PC-3 (cell line): ENCODE results near the gene PRM1. TPM values are rescaled to one million over a fixed set of nuclear protein-coding genes. Genes with fewer than 3 reads are reported as not detected.

Source experiments
- ATAC-seq: fragments of 200-7000 bp; cut with Tn5 transposase; 2 replicates; pipeline ENCODE4 v1.9.1; 2020; ENCODE audit warnings: mild to moderate bottlenecking, moderate library complexity
- BruUV-seq: library from RNA; stranded (reverse); fragments of 400-500 nt; replicated peaks from 2 replicates; lab custom pipeline; 2021; lab: Mats Ljungman, UMichigan
- CTCF ChIA-PET: fragments of 300-600 bp; sonication (Branson Sonifier 250); formaldehyde crosslinking; loops from one replicate; lab custom pipeline; 2022; ENCODE audit warnings: antibody characterized with exemption; lab: Charles Lee
- POLR2A ChIA-PET: fragments of 300-600 bp; sonication (Branson Sonifier 250); formaldehyde crosslinking; loops from one replicate; lab custom pipeline; 2022; ENCODE audit warnings: antibody characterized with exemption; ENCODE audit not compliant: unreplicated experiment; lab: Charles Lee
- DNase-seq: peaks from one replicate; pipeline ENCODE4 v3.0.0-alpha.2; 2015
- H2AFZ ChIP-seq: fragments of 300-600 bp; sonication (generic); 2 replicates; pipeline ENCODE4 v1.6.0; 2016; ENCODE audit warnings: antibody characterized with exemption, low read length
- H3F3A ChIP-seq: fragments of 300-600 bp; sonication (generic); one replicate; pipeline ENCODE4 v1.6.0; 2017; ENCODE audit warnings: antibody characterized with exemption, low read length, control low read depth, mild to moderate bottlenecking; ENCODE audit not compliant: unreplicated experiment
- H3K27ac ChIP-seq: fragments of 300-600 bp; sonication (generic); 2 replicates; pipeline ENCODE4 v1.5.1; 2016; ENCODE audit warnings: mild to moderate bottlenecking, low read length
- H3K27me3 ChIP-seq: fragments of 300-600 bp; sonication (generic); 2 replicates; pipeline ENCODE4 v1.6.1; 2016; ENCODE audit warnings: low read length, mixed read lengths
- H3K36me3 ChIP-seq: fragments of 300-600 bp; sonication (generic); 2 replicates; pipeline ENCODE4 v1.6.1; 2016; ENCODE audit warnings: low read depth, mixed run types, low read length, mixed read lengths
- H3K4me1 ChIP-seq: fragments of 300-600 bp; sonication (generic); 2 replicates; pipeline ENCODE4 v1.5.1; 2016; ENCODE audit warnings: low read length; ENCODE audit not compliant: insufficient read depth
- H3K4me2 ChIP-seq: fragments of 300-600 bp; sonication (generic); 2 replicates; pipeline ENCODE4 v1.6.0; 2016; ENCODE audit warnings: low read length
- H3K4me3 ChIP-seq: fragments of 300-600 bp; sonication (generic); 2 replicates; pipeline ENCODE4 v1.5.1; 2016; ENCODE audit warnings: mild to moderate bottlenecking, low read length, mixed read lengths
- H3K79me2 ChIP-seq: fragments of 300-600 bp; sonication (generic); 2 replicates; pipeline ENCODE4 v1.6.1; 2017; ENCODE audit warnings: low read length, mixed read lengths
- H3K9ac ChIP-seq: fragments of 300-600 bp; sonication (generic); 2 replicates; pipeline ENCODE4 v1.6.0; 2016; ENCODE audit warnings: mild to moderate bottlenecking, low read length
- H3K9me2 ChIP-seq: fragments of 300-600 bp; sonication (generic); replicated peaks from 2 replicates; pipeline ENCODE4 v1.6.1; 2016; ENCODE audit warnings: mixed run types, low read length, mixed read lengths
- H3K9me3 ChIP-seq: fragments of 300-600 bp; sonication (generic); 2 replicates; pipeline ENCODE4 v1.6.1; 2016; ENCODE audit warnings: low read length, mixed read lengths
- H4K20me1 ChIP-seq: fragments of 300-600 bp; sonication (generic); 2 replicates; pipeline ENCODE4 v1.6.1; 2016; ENCODE audit warnings: low read length, mixed read lengths
- CTCF ChIP-seq: fragments of 300-600 bp; sonication (generic); conservative IDR thresholded peaks from 2 replicates; pipeline ENCODE4 v1.5.1; 2017; ENCODE audit warnings: antibody characterized with exemption, low read depth, mild to moderate bottlenecking, low read length
- EZH2 ChIP-seq: fragments of 300-600 bp; sonication (generic); IDR thresholded peaks from one replicate; pipeline ENCODE4 v1.6.1; 2017; ENCODE audit warnings: antibody characterized with exemption, mild to moderate bottlenecking, low read length; ENCODE audit not compliant: unreplicated experiment
- EZH2phosphoT487 ChIP-seq: fragments of 300-600 bp; sonication (generic); IDR thresholded peaks from 2 replicates; pipeline ENCODE4 v1.6.1; 2018; ENCODE audit warnings: mild to moderate bottlenecking, antibody characterized with exemption, low read length, borderline replicate concordance
- intact Hi-C: fragments of 100-400 bp; cut with micrococcal nuclease; formaldehyde crosslinking; loops from 2 replicates; pipeline ENCODE4 v1.9.0; 2023
- total RNA-seq: library from RNA; depleted of rRNA; stranded (reverse); fragments of >200 nt; gene quantifications from 2 replicates; pipeline ENCODE4 v1.2.3, GENCODE V29; 2014

The PRM1 gene
- total RNA-seq, 1 experiment from 2014 or later, result not detected

GRCh38 chr16:11232852-11233726 lies 48.0 kb downstream of the PRM1 start:
- H3K79me2 ChIP-seq, result no peaks in the 10 kb centered on the region
- ATAC-seq (no peak), DNase-seq (no peak)
- H4K20me1 ChIP-seq, result no peaks in the 10 kb centered on the region
- H3K4me2 ChIP-seq, result no peak overlapping the region
- CTCF ChIA-PET, result no interaction called here
- H2AFZ ChIP-seq, result no peak overlapping the region
- no peak overlapping the region for H3K4me3 ChIP-seq
- POLR2A ChIA-PET, result no interaction called here
- H3K9ac ChIP-seq, result no peak overlapping the region
- H3K27me3 ChIP-seq, result no peaks in the 10 kb centered on the region
- H3K36me3 ChIP-seq, result no peaks in the 10 kb centered on the region
- H3K27ac ChIP-seq, result no peak overlapping the region
- TF ChIP-seq CTCF, result no peak
- TF ChIP-seq EZH2phosphoT487, result no peak
- TF ChIP-seq EZH2, result no peak
- intact Hi-C loops, result no loop called here
- BruUV-seq, result no TSS peak
- H3K4me1 ChIP-seq, result no peaks in the 10 kb centered on the region
- H3K9me3 ChIP-seq, result no peaks in the 10 kb centered on the region
- no peaks in the 10 kb centered on the region for H3F3A ChIP-seq
- H3K9me2 ChIP-seq, result no peaks in the 10 kb centered on the region

DNA sequence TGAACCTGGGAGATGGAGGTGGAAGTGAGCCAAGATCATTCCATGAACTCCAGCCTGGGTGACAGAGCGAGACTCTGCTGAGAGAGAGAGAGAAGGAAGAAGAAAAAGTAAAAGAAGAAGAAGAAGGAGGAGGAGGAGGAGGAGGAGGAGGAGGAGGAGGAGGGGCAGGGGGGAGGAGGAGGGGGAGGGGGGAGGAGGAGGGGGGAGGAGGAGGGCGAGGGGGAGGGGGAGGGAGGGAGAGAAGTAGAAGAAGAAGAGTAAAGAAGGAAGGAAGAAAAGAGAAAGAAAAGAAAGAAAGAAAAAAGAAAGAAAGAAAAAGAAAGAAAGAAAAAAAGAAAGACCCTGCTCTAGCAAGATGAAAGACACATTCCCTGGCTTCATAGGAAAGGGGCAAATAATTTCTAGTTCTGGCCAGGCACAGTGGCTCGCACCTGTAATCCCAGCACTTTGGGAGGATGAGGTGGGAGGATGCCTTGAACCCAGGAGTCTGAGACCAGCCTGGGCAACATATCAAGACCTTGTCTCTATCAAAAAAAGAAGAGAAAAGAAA lies 48.8 kb downstream of the PRM1 start:
- POLR2A ChIA-PET, result no interaction called here
- Histone ChIP-seq H3K4me1 (no peaks in the 10 kb centered on the region), H3K9me3 (no peaks in the 10 kb centered on the region), H3F3A (no peaks in the 10 kb centered on the region), H3K27me3 (no peaks in the 10 kb centered on the region), H2AFZ (no peak overlapping the region), H3K36me3 (no peaks in the 10 kb centered on the region), H3K9me2 (no peaks in the 10 kb centered on the region), H3K27ac (no peak overlapping the region), H3K4me2 (no peak overlapping the region), H3K9ac (no peak overlapping the region), H3K4me3 (no peak overlapping the region), H3K79me2 (no peaks in the 10 kb centered on the region), H4K20me1 (no peaks in the 10 kb centered on the region)
- DNase-seq (no peak), ATAC-seq (no peak)
- no TSS peak for BruUV-seq
- intact Hi-C loops, result no loop called here
- TF ChIP-seq EZH2phosphoT487 (no peak), CTCF (no peak), EZH2 (no peak)
- CTCF ChIA-PET, result no interaction called here

DNA sequence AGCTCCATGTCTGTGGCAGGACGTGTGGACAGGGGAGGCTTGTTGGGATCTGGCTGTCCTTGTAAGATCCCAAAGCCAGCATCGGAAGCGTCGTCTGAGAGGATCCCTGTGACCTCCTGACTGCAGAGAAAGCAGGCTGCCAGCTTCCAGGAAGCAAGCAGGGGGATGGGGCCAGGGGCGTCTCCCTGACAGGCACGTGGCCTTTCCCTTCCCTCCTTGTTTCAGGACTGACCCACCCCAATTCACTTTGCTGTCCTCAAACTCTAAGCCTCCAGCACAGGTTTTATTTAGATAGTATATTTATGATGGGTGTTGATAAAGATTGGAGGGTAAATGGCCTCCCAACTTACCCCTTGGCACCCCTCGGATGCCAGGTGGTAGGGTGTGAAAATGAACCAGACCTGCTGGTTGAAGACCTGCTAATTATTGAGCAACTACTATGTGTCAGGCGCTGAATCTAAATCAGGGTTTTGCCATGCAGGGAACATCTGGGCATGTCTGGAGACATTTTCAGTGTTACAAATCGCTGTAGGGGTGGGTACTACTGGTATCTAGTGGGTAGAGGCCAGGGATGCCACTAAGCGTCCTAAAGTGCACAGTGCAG lies 49.7 kb downstream of the PRM1 start:
- ChIA-PET POLR2A (no interaction called here), CTCF (no interaction called here)
- no peak overlapping the region for H3K4me2 ChIP-seq
- no peak overlapping the region for H3K4me3 ChIP-seq
- ATAC-seq, result no peak
- H3K27ac ChIP-seq, result no peak overlapping the region
- H3K9ac ChIP-seq, result no peak overlapping the region
- H4K20me1 ChIP-seq, result no peaks in the 10 kb centered on the region
- no peaks in the 10 kb centered on the region for H3K36me3 ChIP-seq
- no peaks in the 10 kb centered on the region for H3K4me1 ChIP-seq
- no TSS peak for BruUV-seq
- no peaks in the 10 kb centered on the region for H3K27me3 ChIP-seq
- H3K79me2 ChIP-seq, result no peaks in the 10 kb centered on the region
- intact Hi-C loops, result no loop called here
- TF ChIP-seq CTCF (no peak), EZH2 (no peak), EZH2phosphoT487 (no peak)
- no peaks in the 10 kb centered on the region for H3F3A ChIP-seq
- no peak overlapping the region for H2AFZ ChIP-seq
- no peaks in the 10 kb centered on the region for H3K9me3 ChIP-seq
- no peak for DNase-seq
- no peaks in the 10 kb centered on the region for H3K9me2 ChIP-seq
